HG02884 (cell line): ENCODE data around the gene LIN28B.

Experiments
- ATAC-seq: cut with Tn5 transposase; IDR thresholded peaks from one replicate; pipeline ENCODE4 v1.9.1; 2021; ENCODE audit warnings: mild to moderate bottlenecking, moderate library complexity; ENCODE audit not compliant: unreplicated experiment

The LIN28B gene

DNA sequence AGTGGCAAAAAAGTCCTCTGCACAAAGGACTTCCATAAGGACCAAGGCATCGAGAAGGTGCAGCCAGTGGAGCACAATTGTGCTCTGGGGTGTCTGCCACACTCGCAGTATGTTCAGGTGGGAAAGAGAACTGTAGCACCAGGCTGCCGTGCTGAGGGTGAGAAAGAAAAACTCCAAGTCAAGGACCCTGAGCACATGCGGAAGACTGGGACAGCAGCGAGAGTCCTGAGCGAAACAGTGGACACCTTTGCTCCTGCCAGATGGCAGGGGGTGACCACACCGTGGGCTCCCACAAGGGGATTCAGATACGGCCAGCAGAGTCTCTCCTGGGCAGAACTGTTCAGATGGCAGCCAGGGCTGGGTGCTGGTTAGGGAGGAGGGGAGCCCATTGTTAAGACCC, 149.4 kb downstream of the LIN28B start:
- ATAC-seq = no peak

DNA sequence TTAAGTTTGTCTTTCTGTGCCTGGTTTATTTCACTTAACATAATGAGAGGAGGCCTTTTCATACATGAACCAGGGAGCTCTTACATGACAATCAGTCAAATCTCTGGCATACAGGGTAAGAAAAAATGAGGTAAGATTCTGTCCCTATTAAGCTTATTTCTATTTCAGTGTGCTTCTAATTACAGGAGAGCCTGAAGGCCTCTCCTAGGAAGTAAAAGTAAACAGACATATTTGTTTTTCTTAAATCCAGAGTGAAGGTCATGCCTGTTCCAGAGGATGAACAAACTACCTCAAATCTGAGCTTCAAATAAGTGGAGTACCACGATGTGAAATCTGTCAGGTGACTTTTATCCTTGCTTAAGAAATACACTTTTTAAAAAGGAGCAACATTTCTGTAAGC, 150.3 kb downstream of the LIN28B start:
- no peak for ATAC-seq

DNA sequence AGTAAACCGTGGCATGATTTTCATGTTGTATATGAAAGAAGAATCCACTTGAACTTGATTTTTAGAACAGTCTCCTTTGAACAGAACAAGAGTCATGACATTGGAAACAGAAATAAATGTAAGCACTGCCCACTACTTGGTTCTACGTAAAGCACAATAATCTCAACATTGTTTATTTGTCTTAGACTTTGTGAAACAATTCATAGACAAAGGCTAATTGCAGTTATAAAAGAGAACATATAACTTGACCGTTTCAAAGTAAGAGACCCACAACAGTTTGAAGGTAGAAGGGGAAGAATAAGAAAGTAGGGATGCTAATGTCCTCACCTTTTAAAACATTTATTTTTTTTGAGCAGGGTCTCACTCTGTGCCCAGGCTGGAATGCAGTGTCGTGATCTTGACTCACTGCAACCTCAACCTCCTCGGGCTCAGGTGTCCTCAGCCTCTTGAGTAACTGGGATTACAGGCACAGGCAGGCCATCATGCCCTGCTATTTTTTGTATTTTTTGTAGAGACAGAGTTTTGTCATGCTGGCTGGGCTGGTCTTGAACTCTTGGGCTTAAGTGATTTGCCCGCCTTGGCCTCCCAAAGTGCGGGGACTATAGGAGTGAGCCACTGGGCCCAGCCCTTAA, 151.8 kb downstream of the LIN28B start:
- ATAC-seq = no peak

DNA sequence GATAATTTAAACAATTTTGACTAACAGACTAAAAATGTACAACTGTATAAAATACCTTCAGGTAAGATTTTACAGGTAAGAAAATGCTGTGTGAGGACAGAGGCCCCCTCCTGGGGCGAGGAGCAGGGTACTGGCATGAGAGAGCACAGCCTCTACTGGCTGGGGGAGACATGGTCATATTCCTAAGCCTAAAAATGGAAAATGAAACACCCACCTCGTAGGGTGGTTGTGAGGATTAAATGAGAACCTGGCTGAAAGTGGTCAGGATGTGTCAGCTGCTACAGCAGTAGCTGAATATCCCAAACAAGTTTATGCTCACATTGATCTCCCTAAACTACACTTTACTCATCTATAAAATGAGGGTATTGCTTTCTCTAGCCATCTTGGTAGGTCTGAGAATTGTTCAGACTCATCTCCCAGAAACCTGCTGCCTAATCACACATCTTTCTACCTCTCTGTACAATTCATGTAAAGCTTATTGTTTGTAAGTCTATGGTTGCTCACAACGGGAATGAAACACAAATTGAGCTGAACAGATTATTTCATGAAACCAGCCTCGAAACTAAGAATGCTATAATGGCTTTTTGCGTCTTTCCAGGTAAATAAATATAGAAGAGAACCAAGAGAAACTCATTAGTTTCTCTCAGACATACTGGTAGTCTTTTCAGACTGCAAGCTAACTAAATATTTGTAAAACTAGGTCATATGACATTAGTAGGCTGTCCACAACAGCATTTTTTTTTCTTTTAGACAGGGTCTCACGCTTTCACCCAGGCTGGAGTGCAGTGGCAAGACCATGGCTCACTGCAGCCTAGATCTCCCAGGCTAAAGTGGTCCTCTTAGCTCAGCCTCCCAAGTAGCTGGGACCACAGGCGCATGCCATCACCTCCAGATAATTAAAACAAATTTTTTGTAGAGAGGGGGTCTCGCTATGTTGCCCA, 153.3 kb downstream of the LIN28B start:
- no peak for ATAC-seq

DNA sequence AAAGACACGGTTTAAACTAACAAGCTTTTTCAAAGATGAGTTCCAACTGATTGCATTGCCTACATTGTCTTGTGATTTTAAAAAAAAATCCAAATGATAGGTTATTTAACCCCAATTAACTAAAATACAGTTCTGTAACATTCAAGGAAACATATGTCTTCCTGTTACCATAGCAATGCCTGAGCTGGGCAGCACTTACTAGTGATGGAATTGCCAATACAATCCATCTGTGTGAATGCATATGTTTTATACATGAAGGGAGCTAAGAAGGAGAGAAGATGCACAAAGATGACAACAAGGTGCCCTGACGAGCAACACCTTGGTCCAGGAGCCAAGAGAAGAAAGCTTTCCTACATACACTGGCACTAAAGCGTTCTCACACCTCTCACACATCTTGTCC, 154.2 kb downstream of the LIN28B start:
- ATAC-seq = no peak

DNA sequence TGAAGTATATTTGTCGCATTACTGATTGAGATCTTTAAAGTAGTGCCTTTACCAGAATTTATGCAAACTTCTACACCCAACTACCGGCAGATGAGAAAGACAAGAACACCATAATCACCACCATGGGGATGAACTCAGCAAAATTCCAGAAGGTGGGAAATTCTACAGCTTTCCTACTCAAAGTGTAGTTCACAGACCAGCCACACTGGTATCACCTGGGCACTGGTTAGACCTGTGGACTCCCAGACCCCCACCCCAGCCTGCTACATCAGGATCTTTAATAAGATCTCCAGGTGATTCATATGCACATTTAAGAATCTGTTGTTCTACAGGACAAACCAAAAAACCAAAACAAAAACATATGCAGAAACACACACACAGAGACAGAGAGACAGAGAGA, 155.0 kb downstream of the LIN28B start:
- no peak for ATAC-seq

DNA sequence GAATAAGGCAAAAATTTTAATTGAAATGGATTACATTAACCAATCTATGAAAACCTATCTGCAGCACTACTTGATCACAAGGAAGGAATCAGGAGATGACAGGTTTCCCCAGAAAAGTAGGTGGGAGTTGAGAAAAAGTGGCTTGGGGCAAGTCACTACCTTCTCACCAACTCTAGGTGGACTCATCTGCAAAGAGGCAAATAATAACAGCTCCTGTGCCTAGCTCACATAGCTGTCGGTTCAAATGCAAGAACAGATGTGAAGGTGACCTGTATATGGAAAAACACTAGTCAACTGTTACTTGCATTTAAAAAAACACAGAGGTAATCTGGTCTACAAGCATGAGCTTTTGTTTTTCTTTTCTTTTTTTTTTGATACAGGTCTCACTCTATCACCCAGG, 155.7 kb downstream of the LIN28B start:
- ATAC-seq = no peak

DNA sequence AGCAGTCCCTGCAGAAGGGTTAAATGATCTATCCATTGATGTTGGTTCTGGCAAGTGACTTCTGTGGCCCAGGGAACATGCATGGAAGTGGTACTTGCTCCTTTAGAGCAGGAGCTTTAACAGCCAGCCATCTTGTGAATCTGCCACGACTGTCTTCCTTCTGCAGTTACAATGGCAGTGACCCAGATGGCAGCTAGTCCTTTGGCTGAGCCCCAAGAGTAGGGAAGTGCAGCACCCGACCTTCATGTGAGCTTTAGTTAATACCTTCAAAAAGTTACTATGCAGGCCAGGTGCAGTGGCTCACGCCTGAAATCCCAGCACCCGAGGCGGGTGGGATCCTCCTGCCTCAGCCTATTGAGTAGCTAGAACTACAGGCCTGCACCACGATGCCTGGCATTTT, 156.5 kb downstream of the LIN28B start:
- ATAC-seq = no peak

DNA sequence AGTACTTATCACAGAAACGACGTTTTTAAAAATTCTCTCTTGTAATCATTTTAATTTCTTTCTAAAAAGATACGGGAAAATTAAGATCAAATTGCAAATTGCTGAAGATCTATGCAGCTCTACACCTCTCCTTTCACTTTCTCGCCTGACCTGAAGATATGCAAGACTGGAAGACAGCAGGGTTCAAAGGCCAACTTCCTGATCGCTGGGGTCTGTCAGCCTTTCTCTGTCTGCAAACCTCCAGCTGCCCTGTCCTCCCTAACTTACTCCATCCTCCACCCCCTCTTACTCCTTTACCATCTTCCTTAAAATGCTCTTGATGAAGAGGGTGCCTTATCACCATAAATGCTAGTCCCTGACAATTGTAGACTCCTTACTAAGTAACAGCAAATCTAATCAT, 159.2 kb downstream of the LIN28B start:
- no peak for ATAC-seq

DNA sequence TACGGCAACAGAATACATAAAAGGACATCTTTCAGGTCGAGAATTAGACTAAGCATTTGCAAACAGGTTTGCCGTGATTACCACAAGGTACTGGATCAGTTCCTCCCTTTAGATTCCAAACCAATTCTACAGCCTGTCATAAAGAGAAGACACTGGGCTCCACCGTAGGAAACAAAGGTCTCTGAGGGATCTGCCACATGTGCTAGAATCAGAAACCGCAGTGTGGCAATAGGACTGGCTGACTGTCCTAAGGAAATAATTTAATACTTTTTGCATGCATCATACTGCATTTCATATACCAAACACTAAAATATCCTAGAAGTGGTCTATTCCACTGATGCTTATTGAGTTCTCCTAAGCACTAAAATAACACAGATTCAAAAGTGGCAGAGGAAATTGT, 163.7 kb downstream of the LIN28B start:
- no peak for ATAC-seq

DNA sequence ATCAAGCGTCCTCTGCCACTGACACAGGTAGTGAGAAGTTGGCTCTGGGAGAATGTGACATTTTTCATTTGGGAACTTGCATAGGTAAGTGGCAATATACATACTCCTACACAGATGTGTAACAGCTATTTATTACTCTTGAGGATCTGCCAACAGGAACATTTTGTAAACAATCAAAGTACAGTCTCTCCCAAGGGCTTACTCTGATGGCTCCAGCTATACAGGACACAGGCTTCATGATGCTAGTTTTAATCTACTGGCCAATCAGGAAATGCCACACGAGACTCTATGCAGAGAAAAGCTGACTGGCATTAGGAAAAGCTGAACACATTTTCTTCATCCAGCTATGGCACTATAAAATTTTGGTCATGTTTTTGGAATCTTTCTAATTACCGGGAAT, 165.1 kb downstream of the LIN28B start:
- ATAC-seq = no peak

DNA sequence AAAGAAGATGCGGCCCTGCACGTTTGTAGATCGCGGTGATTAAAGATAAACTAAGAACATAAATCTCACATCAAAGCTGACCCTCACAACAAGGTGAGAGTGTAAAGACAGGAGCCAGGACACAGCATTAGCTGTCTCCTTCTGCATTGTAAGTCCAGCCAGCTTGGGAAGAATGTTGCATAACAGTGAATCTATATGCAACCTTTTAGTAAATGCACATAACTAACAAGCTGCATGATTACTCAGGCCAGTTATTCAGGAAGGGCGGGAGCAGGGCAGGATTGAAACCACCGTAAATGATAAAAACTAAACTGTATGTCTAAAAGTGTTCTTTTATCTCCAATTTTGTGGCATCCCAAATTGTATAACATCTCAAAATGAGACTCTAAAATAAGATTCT, 165.8 kb downstream of the LIN28B start:
- no peak for ATAC-seq
